Tibial artery (tissue), 4 donors: ENCODE results near the gene USO1.

Experiments
- DNase-seq, 2 donors: peaks; one replicate each; pipeline ENCODE4 v3.0.0-alpha.2; 2019
- H3K27ac ChIP-seq, 2 donors: fragments of 200-600 bp; sonication (generic) in 1 of 2; 1 replicate in 1 of 2; 2 replicates in 1 of 2; pipeline ENCODE4 v1.5.1; 2018 to 2019; ENCODE audit warnings: mild to moderate bottlenecking in 1 of 2
- H3K27me3 ChIP-seq, 2 donors: fragments of 200-600 bp; sonication (generic) in 1 of 2; one replicate each; pipeline versions ENCODE4 v1.5.1 to v1.6.0; 2016 to 2019
- H3K36me3 ChIP-seq, 3 donors: fragments of 200-600 bp; sonication (generic) in 2 of 3; one replicate each; pipeline ENCODE4 v1.5.1; 2016 to 2019; ENCODE audit warnings: mild to moderate bottlenecking in 2 of 3
- H3K4me1 ChIP-seq, 4 donors: fragments of 200-600 bp; sonication (generic) in 2 of 4; 1 replicate in 3 of 4; 2 replicates in 1 of 4; pipeline ENCODE4 v1.5.1; 2016 to 2019
- H3K4me3 ChIP-seq, 2 donors: fragments of 200-600 bp; sonication (generic) in 1 of 2; 1 replicate in 1 of 2; 2 replicates in 1 of 2; pipeline ENCODE4 v1.5.1; 2018 to 2019; ENCODE audit warnings: mild to moderate bottlenecking in 2 of 2
- H3K9me3 ChIP-seq, 3 donors: fragments of 200-600 bp; sonication (generic) in 1 of 3; one replicate each; pipeline ENCODE4 v1.5.1; 2016 to 2019
- CTCF ChIP-seq, 2 experiments: fragments of 200-600 bp in 1 of 2; fragments of 450-650 bp in 1 of 2; IDR thresholded peaks; one replicate each; pipeline ENCODE4 v1.5.1; 2017 to 2019; ENCODE audit warnings: antibody characterized with exemption in 2 of 2, mild to moderate bottlenecking in 1 of 2, moderate library complexity in 1 of 2
- intact Hi-C: fragments of 100-400 bp; cut with DNase I; formaldehyde crosslinking; loops from one replicate; pipeline ENCODE4 v1.15.0; 2023; ENCODE audit warnings: low total_unique reads

USO1 gene

GRCh38 chr4:75696071-75696470 lies 28.3 kb upstream of the USO1 start:
- no peak overlapping the region for H3K27ac ChIP-seq
- intact Hi-C loops, result no loop called here
- H3K4me1 ChIP-seq, result no peaks in the 10 kb centered on the region
- no peak for DNase-seq
- no peaks in the 10 kb centered on the region for H3K9me3 ChIP-seq
- no peak overlapping the region for H3K4me3 ChIP-seq
- TF ChIP-seq CTCF (IDR thresholded peaks at IDR 0.05), result no peak
- no peaks in the 10 kb centered on the region for H3K36me3 ChIP-seq
- no peaks in the 10 kb centered on the region for H3K27me3 ChIP-seq

GRCh38 chr4:75696581-75696980 lies 27.8 kb upstream of the USO1 start:
- no peak overlapping the region for H3K27ac ChIP-seq
- H3K9me3 ChIP-seq, result no peaks in the 10 kb centered on the region
- TF ChIP-seq CTCF (IDR thresholded peaks at IDR 0.05), result no peak
- intact Hi-C loops, result no loop called here
- no peaks in the 10 kb centered on the region for H3K4me1 ChIP-seq
- H3K4me3 ChIP-seq, result no peak overlapping the region
- no peaks in the 10 kb centered on the region for H3K36me3 ChIP-seq
- no peaks in the 10 kb centered on the region for H3K27me3 ChIP-seq
- no peak for DNase-seq

- no peaks in the 10 kb centered on the region for H3K9me3 ChIP-seq
- intact Hi-C loops, result no loop called here
- DNase-seq, result no peak
- no peaks in the 10 kb centered on the region for H3K27me3 ChIP-seq
- H3K4me1 ChIP-seq, result no peaks in the 10 kb centered on the region
- no peak overlapping the region for H3K4me3 ChIP-seq
- no peak for TF ChIP-seq CTCF (IDR thresholded peaks at IDR 0.05)
- no peak overlapping the region for H3K27ac ChIP-seq
- H3K36me3 ChIP-seq, result no peaks in the 10 kb centered on the region
Observed at GRCh38 chr4:75698162-75698962, 26.0 kb upstream of the USO1 start.

- TF ChIP-seq CTCF (IDR thresholded peaks at IDR 0.05), result no peak
- Histone ChIP-seq H3K4me1 (no peaks in the 10 kb centered on the region), H3K27me3 (no peaks in the 10 kb centered on the region), H3K9me3 (no peaks in the 10 kb centered on the region), H3K4me3 (no peak overlapping the region), H3K27ac (no peak overlapping the region), H3K36me3 (no peaks in the 10 kb centered on the region)
- intact Hi-C loops, result no loop called here
- DNase-seq, result no peak
Observed at GRCh38 chr4:75698963-75699228, 25.5 kb upstream of the USO1 start.

GRCh38 chr4:75699299-75699698 lies 25.1 kb upstream of the USO1 start:
- no peaks in the 10 kb centered on the region for H3K27me3 ChIP-seq
- H3K4me1 ChIP-seq, result no peaks in the 10 kb centered on the region
- H3K36me3 ChIP-seq, result no peaks in the 10 kb centered on the region
- no peak overlapping the region for H3K4me3 ChIP-seq
- no peak overlapping the region for H3K27ac ChIP-seq
- DNase-seq, result no peak
- H3K9me3 ChIP-seq, result no peaks in the 10 kb centered on the region
- intact Hi-C loops, result no loop called here
- TF ChIP-seq CTCF (IDR thresholded peaks at IDR 0.05), result no peak
